Right lobe of liver (tissue), 4 donors: ENCODE measurements around the gene ZNF208.

Experiments
- CTCF ChIP-seq, 4 donors: fragments of 200-600 bp in 3 of 4; fragments of 450-650 bp in 1 of 4; IDR thresholded peaks; one replicate each; pipeline versions ENCODE4 v1.5.1 to v1.8.0; 2016 to 2022; ENCODE audit warnings: antibody characterized with exemption in 4 of 4, mild to moderate bottlenecking in 2 of 4
- POLR2A ChIP-seq: fragments of 450-650 bp; IDR thresholded peaks from one replicate; pipeline ENCODE4 v1.6.1; 2017; ENCODE audit warnings: antibody characterized with exemption, mild to moderate bottlenecking
- donor health status: DM: no; HTN: no; CAD: no.
- donor health status: DM: no; HTN: no; CAD: no.
- donor health status: DM: no; HTN: yes; CAD: no.

- TF ChIP-seq CTCF (IDR thresholded peaks at IDR 0.05) (no peak), POLR2A (no peak)
These were observed 108.9 kb downstream of the ZNF208 start for GRCh38 chr19:21901861-21902260.
